Neural progenitor cell (in vitro differentiated cells): ENCODE data around the gene PPARG. TPM values are rescaled to one million over a fixed set of nuclear protein-coding genes. Genes with fewer than 3 reads are reported as not detected.

Experiments used
- DNase-seq: peaks from one replicate; pipeline ENCODE4 v3.0.0-alpha.2; 2016; ENCODE audit warnings: low spot score
- H2AFZ ChIP-seq: fragments of 200-600 bp; sonication (generic); replicated peaks from 2 replicates; pipeline ENCODE4 v1.6.1; 2016; ENCODE audit warnings: antibody characterized with exemption
- H3F3A ChIP-seq: fragments of 200-600 bp; sonication (generic); 2 replicates; pipeline ENCODE4 v1.6.1; 2016; ENCODE audit warnings: antibody characterized with exemption, low read depth
- H3K27ac ChIP-seq: fragments of 200-600 bp; sonication (generic); 2 replicates; pipeline ENCODE4 v1.5.1; 2016; ENCODE audit warnings: mild to moderate bottlenecking
- H3K27me3 ChIP-seq: fragments of 200-600 bp; sonication (generic); 2 replicates; pipeline ENCODE4 v1.6.1; 2016; ENCODE audit warnings: mild to moderate bottlenecking, moderate library complexity
- H3K36me3 ChIP-seq: fragments of 200-600 bp; sonication (generic); 2 replicates; pipeline ENCODE4 v1.5.1; 2016
- H3K4me1 ChIP-seq: fragments of 200-600 bp; sonication (generic); 2 replicates; pipeline ENCODE4 v1.6.1; 2016; ENCODE audit warnings: mixed run types
- H3K4me2 ChIP-seq: fragments of 200-600 bp; sonication (generic); 2 replicates; pipeline ENCODE4 v1.6.1; 2016
- H3K4me3 ChIP-seq: fragments of 200-600 bp; sonication (generic); 2 replicates; pipeline ENCODE4 v1.5.1; 2016
- H3K79me2 ChIP-seq: fragments of 200-600 bp; sonication (generic); 2 replicates; pipeline ENCODE4 v1.6.1; 2016; ENCODE audit warnings: low read depth
- H3K9ac ChIP-seq: fragments of 200-600 bp; sonication (generic); 2 replicates; pipeline ENCODE4 v1.6.1; 2016
- H3K9me3 ChIP-seq: fragments of 200-600 bp; sonication (generic); 2 replicates; pipeline ENCODE4 v1.5.1; 2016; ENCODE audit warnings: low read depth
- H4K20me1 ChIP-seq: fragments of 200-600 bp; sonication (generic); 2 replicates; pipeline ENCODE4 v1.6.1; 2016; ENCODE audit warnings: low read depth
- H3K27ac Mint-ChIP-seq: 3 replicates; pipeline ENCODE4 v1.8.0; 2021; ENCODE audit warnings: mixed read lengths
- H3K27me3 Mint-ChIP-seq: 2 replicates; pipeline ENCODE4 v1.8.0; 2022; ENCODE audit warnings: low read depth, mild to moderate bottlenecking, inconsistent platforms, moderate library complexity, mixed read lengths; ENCODE audit not compliant: insufficient read depth
- H3K36me3 Mint-ChIP-seq: 3 replicates; pipeline ENCODE4 v1.8.0; 2021; ENCODE audit warnings: mixed read lengths
- H3K4me1 Mint-ChIP-seq: 3 replicates; pipeline ENCODE4 v1.8.0; 2021; ENCODE audit warnings: mixed read lengths
- H3K4me3 Mint-ChIP-seq: 3 replicates; pipeline ENCODE4 v1.8.0; 2021; ENCODE audit warnings: mild to moderate bottlenecking, moderate library complexity, mixed read lengths
- H3K9me3 Mint-ChIP-seq: 3 replicates; pipeline ENCODE4 v1.8.0; 2020; ENCODE audit warnings: mixed read lengths
- EZH2 ChIP-seq: fragments of 200-600 bp; sonication (generic); IDR thresholded peaks from 2 replicates; pipeline ENCODE4 v1.6.1; 2017; ENCODE audit warnings: antibody characterized with exemption, mild to moderate bottlenecking, moderate library complexity
- EZH2phosphoT487 ChIP-seq: fragments of 200-600 bp; sonication (generic); IDR thresholded peaks from 2 replicates; pipeline ENCODE4 v1.6.1; 2017; ENCODE audit warnings: antibody characterized with exemption
- total RNA-seq: library from RNA; depleted of rRNA; stranded (reverse); fragments of >200 nt; gene quantifications from 2 replicates; pipeline ENCODE4 v1.2.3, GENCODE V29; 2015; ENCODE audit warnings: low replicate concordance
- TF ChIP-seq, protein P1 (sequence below): fragments of 200-600 bp; sonication (generic); IDR thresholded peaks from 2 replicates; pipeline ENCODE4 v1.5.1; 2017; ENCODE audit warnings: antibody characterized with exemption, mild to moderate bottlenecking

The PPARG gene
- total RNA-seq, 1 donor from 2014 or later: not detected

DNA sequence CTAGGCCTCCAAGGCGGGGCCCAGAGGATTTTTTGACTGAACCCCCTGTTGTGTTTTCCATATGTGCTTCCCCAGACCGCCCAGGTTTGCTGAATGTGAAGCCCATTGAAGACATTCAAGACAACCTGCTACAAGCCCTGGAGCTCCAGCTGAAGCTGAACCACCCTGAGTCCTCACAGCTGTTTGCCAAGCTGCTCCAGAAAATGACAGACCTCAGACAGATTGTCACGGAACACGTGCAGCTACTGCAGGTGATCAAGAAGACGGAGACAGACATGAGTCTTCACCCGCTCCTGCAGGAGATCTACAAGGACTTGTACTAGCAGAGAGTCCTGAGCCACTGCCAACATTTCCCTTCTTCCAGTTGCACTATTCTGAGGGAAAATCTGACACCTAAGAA lies 145.0 kb downstream of the PPARG start:
- Mint-ChIP-seq H3K9me3 (no peaks in the 10 kb centered on the region), H3K27me3 (peaks cover 7% of the 10 kb centered on the region), H3K4me1 (no peaks in the 10 kb centered on the region), H3K36me3 (no peaks in the 10 kb centered on the region), H3K27ac (no peak overlapping the region), H3K4me3 (no peak overlapping the region)
- Histone ChIP-seq H3K4me1 (no peaks in the 10 kb centered on the region), H3K27ac (no peak overlapping the region), H3K79me2 (no peaks in the 10 kb centered on the region), H4K20me1 (no peaks in the 10 kb centered on the region), H3F3A (no peaks in the 10 kb centered on the region), H3K9me3 (no peaks in the 10 kb centered on the region), H3K4me2 (no peak overlapping the region), H2AFZ (no peak overlapping the region), H3K36me3 (no peaks in the 10 kb centered on the region), H3K9ac (no peak overlapping the region), H3K27me3 (no peaks in the 10 kb centered on the region), H3K4me3 (no peak overlapping the region)
- DNase-seq: no peak
- TF ChIP-seq EZH2 (no peak), EZH2phosphoT487 (no peak)
- TF ChIP-seq, protein P1, sequence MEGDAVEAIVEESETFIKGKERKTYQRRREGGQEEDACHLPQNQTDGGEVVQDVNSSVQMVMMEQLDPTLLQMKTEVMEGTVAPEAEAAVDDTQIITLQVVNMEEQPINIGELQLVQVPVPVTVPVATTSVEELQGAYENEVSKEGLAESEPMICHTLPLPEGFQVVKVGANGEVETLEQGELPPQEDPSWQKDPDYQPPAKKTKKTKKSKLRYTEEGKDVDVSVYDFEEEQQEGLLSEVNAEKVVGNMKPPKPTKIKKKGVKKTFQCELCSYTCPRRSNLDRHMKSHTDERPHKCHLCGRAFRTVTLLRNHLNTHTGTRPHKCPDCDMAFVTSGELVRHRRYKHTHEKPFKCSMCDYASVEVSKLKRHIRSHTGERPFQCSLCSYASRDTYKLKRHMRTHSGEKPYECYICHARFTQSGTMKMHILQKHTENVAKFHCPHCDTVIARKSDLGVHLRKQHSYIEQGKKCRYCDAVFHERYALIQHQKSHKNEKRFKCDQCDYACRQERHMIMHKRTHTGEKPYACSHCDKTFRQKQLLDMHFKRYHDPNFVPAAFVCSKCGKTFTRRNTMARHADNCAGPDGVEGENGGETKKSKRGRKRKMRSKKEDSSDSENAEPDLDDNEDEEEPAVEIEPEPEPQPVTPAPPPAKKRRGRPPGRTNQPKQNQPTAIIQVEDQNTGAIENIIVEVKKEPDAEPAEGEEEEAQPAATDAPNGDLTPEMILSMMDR: no peak

DNA sequence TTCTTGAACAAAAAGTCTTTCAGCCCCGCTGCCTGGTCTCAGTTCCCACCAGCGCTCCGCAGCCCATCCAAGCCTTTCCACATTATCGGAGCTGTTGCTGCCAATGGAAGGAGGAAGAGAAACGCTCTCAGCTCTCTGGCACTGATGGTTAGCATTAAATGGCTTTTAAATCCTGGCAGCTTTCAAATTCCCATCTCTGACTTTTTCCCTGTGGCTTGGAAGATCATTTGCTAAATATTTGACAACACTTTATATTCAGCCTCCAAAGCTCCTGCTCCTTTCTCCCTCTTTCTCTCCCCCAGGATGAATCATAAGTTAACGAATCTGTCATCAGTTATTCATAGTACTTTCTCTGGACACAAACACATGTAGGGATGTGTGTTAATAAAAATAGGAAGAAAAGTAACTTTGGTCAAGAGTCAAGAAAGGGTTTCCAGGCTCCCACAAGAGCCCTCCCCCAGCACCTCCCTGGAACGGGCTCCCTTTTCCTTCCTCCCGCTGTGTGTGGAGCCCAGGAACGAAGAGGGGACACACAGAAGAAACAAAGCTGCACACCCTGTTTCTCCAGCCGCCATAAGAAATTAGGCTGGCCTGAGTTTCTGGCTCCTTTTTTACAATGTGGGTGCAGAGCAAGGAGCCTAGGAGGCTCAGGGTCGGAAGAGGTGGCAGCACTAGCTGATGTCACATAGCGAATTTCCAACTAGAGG lies 147.8 kb downstream of the PPARG start:
- Histone ChIP-seq H3F3A (no peaks in the 10 kb centered on the region), H3K9me3 (no peaks in the 10 kb centered on the region), H3K27ac (no peak overlapping the region), H3K4me1 (peaks cover 5% of the 10 kb centered on the region), H3K9ac (no peak overlapping the region), H3K27me3 (no peaks in the 10 kb centered on the region), H4K20me1 (no peaks in the 10 kb centered on the region), H3K4me3 (no peak overlapping the region), H2AFZ (peak overlapping the region; percentile 42), H3K36me3 (no peaks in the 10 kb centered on the region), H3K4me2 (no peak overlapping the region), H3K79me2 (no peaks in the 10 kb centered on the region)
- TF ChIP-seq EZH2: no peak
- TF ChIP-seq, protein P1: no peak
- no peak for TF ChIP-seq EZH2phosphoT487
- DNase-seq: no peak
- Mint-ChIP-seq H3K27me3 (peaks cover 7% of the 10 kb centered on the region), H3K36me3 (no peaks in the 10 kb centered on the region), H3K9me3 (no peaks in the 10 kb centered on the region), H3K4me3 (no peak overlapping the region), H3K27ac (no peak overlapping the region), H3K4me1 (peaks cover 7% of the 10 kb centered on the region)

DNA sequence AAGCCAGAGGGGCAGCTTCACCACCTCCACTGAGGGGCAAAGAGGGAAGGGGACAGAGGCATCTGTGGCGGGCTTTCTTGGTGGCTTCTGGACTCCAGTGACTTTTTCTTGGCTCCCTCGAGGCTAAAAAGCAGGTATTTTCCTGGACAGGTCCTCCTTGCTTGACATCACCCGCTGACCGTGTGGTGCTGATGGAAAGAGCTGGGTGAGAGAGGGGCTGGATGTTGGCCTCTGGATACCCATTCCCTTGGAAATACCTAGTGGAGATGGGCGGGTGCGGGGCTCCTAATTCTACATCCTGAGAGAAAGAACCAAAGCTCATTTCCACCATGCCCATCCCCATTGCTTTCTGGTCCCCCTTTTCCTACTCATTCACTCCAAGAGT lies 148.3 kb downstream of the PPARG start:
- Histone ChIP-seq H3K9me3 (no peaks in the 10 kb centered on the region), H3K9ac (no peak overlapping the region), H3K79me2 (no peaks in the 10 kb centered on the region), H2AFZ (no peak overlapping the region), H3K36me3 (no peaks in the 10 kb centered on the region), H4K20me1 (no peaks in the 10 kb centered on the region), H3K27ac (no peak overlapping the region), H3K27me3 (no peaks in the 10 kb centered on the region), H3K4me2 (no peak overlapping the region), H3K4me3 (no peak overlapping the region), H3F3A (no peaks in the 10 kb centered on the region), H3K4me1 (peaks cover 5% of the 10 kb centered on the region)
- Mint-ChIP-seq H3K9me3 (no peaks in the 10 kb centered on the region), H3K4me3 (no peak overlapping the region), H3K27ac (no peak overlapping the region), H3K27me3 (peaks cover 7% of the 10 kb centered on the region), H3K36me3 (no peaks in the 10 kb centered on the region), H3K4me1 (peaks cover 9% of the 10 kb centered on the region)
- DNase-seq: no peak
- TF ChIP-seq EZH2: no peak
- TF ChIP-seq, protein P1: no peak
- no peak for TF ChIP-seq EZH2phosphoT487
